GM12891 (cell line): Measurements from ENCODE around the gene PCDH15.

Experiments used
- DNase-seq: peaks from one replicate; pipeline ENCODE4 v3.0.0; 2011; ENCODE audit warnings: low spot score; ENCODE audit not compliant: insufficient read length
- FAIRE-seq: peaks from 2 replicates; lab custom pipeline; 2011; peaks lifted over from hg19 to GRCh38; lab: Jason Lieb, UNC
- PAX5 ChIP-seq: IDR thresholded peaks from 2 replicates; pipeline ENCODE4 v1.6.1; 2011; ENCODE audit warnings: low read length, moderate library complexity, mild to moderate bottlenecking; ENCODE audit not compliant: insufficient read depth, severe bottlenecking
- POLR2A ChIP-seq: IDR thresholded peaks from 2 replicates; pipeline ENCODE4 v1.6.1; 2011; ENCODE audit warnings: low read depth, low read length, control low read depth
- POLR2AphosphoS5 ChIP-seq: IDR thresholded peaks from 2 replicates; pipeline ENCODE4 v1.6.1; 2011; ENCODE audit warnings: low read depth, low read length, control low read depth
- POU2F2 ChIP-seq: IDR thresholded peaks from 2 replicates; pipeline ENCODE4 v1.6.1; 2011; ENCODE audit warnings: low read depth, mild to moderate bottlenecking, control low read depth, low read length, moderate library complexity
- SPI1 ChIP-seq: IDR thresholded peaks from 2 replicates; pipeline ENCODE4 v1.6.1; 2011; ENCODE audit warnings: low read depth, low read length, control low read depth
- TAF1 ChIP-seq: IDR thresholded peaks from 2 replicates; pipeline ENCODE4 v1.6.1; 2011; ENCODE audit warnings: low read depth, low read length, control low read depth

Gene PCDH15

DNA sequence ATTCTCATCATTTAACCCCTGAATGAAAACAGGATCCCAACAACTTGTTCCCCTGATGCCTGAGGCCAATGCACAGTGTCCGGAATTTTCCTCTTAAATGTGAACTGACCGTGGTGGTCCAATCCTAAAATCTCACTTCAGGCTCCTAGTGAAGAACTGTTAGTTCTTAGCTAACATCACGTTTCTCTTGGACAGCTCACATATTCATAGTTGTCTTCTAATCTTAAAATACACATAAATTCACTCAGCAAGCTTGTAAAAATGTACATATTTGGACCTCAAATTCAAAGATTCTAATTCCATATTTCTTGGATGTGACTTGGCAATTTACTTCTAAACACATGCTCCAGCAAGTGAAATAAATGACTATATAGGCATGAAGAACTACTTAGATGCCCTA is 297.2 kb downstream of the PCDH15 start:
- no peak for FAIRE-seq
- no peak for DNase-seq

DNA sequence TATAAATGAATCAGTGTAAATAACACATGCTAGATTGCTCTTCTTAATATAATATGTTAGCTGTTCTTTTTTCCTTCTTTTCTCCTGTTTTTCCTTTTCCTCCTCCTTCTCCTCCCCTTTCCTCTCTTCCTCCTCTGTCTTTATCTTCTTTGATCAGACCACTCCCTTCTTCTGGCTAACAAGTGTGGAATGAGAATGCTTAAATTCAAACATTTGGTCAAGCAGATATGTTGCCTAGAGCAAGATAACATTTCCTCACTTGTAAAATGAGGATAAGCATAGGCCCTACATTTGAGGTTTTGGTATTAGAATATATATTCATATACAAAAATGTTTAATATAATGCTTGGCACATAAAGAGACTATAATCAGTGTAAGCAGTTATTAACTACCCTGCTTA is 299.1 kb downstream of the PCDH15 start:
- DNase-seq (no peak), FAIRE-seq (no peak)
- no peak for TF ChIP-seq SPI1
- TF ChIP-seq POU2F2, result no peak
- no peak for TF ChIP-seq PAX5
- TF ChIP-seq TAF1, result no peak
- no peak for TF ChIP-seq POLR2A
- no peak for TF ChIP-seq POLR2AphosphoS5

More for the DNA sequence above, 297.2 kb downstream of the PCDH15 start:
- no peak for TF ChIP-seq POLR2AphosphoS5
- TF ChIP-seq PAX5, result no peak
- TF ChIP-seq POU2F2, result no peak

DNA sequence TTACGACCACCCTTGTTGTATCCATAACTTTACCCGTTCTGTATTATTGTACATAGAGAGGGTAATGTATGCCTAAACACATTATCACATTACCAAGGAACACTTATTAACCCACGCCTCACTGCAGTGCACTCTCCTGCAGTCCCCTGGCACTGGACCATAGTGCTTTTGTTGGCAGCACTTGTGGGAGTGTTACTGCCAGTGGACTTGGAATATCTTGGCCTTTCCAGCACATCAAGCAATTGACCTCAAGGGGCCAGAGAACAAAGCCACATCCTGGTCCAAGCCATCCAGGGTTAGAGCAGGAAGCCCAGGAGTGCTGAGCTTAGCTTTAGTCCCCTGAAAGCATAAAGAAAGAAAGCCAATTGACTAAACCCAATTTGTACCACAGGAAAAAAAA is 304.2 kb downstream of the PCDH15 start:
- DNase-seq (no peak), FAIRE-seq (no peak)
- TF ChIP-seq PAX5 (no peak), SPI1 (no peak), POU2F2 (no peak), POLR2AphosphoS5 (no peak), TAF1 (no peak), POLR2A (no peak)

DNA sequence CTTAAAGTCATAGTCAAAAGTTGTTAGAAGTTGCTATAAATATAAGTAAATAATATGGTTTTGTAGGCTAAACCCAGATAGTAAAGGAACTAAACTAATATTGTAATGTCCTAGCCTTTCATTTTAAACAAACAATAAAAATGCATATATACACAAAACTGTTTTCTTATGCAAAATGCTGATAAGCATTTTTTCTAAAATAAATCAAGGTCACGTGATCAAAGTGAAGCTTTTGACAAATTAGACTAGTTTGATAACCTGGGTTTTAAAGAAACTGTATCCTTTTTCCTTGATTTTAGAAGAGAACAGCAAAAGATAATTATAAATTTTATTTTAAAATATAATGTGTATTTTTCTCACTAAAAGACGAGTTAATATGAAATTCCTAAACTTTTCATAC is 313.3 kb downstream of the PCDH15 start:
- TF ChIP-seq PAX5, result no peak
- TF ChIP-seq POU2F2, result no peak
- no peak for TF ChIP-seq SPI1
- no peak for TF ChIP-seq TAF1
- no peak for TF ChIP-seq POLR2A
- TF ChIP-seq POLR2AphosphoS5, result no peak
- DNase-seq, result no peak
- no peak for FAIRE-seq

DNA sequence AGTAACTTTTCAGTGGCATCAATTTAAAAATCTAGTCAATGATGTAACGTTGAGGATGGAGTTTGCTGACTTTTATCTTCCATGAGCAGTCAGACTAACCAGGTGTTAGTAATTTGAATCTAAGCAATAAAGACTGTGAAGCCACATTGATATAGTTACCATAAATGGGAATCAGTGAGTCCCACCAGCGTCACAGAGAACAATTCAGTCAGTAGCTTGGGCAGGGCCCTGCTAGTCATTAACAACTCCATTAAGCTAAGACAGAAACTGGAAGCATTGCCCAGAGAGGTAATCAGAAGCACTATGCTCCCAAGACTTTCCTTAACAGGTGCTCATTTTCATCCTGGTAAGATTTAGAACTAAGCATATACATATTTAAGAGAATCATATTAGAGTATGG is 315.1 kb downstream of the PCDH15 start:
- no peak for FAIRE-seq
- no peak for DNase-seq
- TF ChIP-seq POLR2A (no peak), PAX5 (no peak), SPI1 (no peak), POU2F2 (no peak), POLR2AphosphoS5 (no peak), TAF1 (no peak)

DNA sequence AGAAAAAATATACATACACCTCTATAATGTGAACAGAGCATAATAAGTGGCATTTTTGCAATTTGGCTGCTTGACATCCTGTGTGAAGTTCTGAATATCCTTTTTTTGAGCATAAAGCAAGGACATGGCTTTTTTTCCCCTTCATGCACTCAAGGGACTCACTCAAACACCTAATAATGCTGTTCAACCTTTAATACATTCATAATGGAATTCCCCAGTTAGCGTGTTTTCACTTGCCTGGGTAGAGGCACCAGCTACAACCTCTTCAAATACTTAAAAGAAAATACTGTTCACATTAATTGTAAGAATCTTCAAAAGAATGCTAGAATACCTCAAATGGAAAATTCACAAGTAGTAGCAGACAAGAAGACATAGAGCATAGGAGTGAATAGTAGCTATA is 316.8 kb downstream of the PCDH15 start:
- no peak for TF ChIP-seq SPI1
- no peak for TF ChIP-seq POLR2A
- TF ChIP-seq TAF1, result no peak
- TF ChIP-seq POLR2AphosphoS5, result no peak
- no peak for TF ChIP-seq PAX5
- no peak for TF ChIP-seq POU2F2
- DNase-seq (no peak), FAIRE-seq (no peak)

DNA sequence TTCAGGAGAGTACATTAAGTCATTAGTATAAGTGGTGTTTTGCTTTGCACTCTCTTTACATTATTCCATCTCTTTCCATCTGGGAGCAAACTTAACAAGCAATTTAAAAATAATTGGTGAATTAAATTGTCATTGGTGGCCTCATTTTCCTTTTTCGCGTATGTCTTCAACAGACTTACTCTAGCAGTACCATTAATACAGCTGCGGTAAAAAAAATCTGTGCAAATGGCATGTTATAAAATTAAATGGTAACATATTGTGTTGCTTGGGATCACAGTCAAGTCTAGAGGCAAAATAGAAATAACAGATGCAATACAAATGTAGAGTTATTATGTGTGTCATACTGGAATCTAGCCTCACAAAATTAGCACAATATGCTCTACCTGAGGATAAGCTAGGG is 322.4 kb downstream of the PCDH15 start:
- FAIRE-seq (no peak), DNase-seq (no peak)
- TF ChIP-seq POLR2A (no peak), SPI1 (no peak), POLR2AphosphoS5 (no peak), TAF1 (no peak), PAX5 (no peak), POU2F2 (no peak)

DNA sequence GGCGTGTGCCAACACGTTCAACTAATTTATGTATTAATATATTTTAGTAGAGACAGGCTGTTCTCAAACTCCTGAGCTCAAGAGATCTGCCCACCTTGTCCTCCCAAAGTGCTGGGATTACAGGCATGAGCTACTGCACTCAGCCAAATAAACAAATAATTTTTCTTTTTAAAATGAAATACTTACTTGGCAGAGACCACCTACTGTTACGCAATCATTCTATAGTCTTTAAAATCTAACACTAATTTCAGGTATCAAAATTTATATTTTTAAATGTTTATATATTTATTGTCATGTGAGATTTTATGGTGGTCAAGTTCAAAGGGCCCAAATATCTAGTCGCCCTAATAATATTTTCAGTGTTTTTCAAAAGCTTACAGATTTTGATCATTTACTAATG is 323.3 kb downstream of the PCDH15 start:
- FAIRE-seq, result no peak
- TF ChIP-seq TAF1 (no peak), POLR2AphosphoS5 (no peak), SPI1 (no peak), PAX5 (no peak), POLR2A (no peak), POU2F2 (no peak)

DNA sequence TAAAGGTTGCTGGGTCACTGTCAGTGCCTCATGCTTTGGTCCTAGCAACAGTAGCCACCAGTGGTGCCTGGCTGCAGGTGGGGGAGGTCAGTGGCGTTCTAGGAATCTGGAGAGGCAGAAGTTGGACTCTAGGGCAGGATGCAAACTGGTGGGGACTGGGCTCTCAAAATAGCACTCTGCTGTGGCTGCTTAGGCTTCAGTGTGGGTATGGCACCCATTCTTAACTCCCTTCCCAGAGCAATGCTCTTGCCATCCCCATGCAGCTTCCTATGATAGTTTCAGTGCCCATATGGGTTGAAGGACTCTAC is 330.8 kb downstream of the PCDH15 start:
- FAIRE-seq, result no peak
- TF ChIP-seq POLR2AphosphoS5 (no peak), TAF1 (no peak), POLR2A (no peak), SPI1 (no peak), POU2F2 (no peak), PAX5 (no peak)

More for the DNA sequence above, 323.3 kb downstream of the PCDH15 start:
- DNase-seq, result no peak

DNA sequence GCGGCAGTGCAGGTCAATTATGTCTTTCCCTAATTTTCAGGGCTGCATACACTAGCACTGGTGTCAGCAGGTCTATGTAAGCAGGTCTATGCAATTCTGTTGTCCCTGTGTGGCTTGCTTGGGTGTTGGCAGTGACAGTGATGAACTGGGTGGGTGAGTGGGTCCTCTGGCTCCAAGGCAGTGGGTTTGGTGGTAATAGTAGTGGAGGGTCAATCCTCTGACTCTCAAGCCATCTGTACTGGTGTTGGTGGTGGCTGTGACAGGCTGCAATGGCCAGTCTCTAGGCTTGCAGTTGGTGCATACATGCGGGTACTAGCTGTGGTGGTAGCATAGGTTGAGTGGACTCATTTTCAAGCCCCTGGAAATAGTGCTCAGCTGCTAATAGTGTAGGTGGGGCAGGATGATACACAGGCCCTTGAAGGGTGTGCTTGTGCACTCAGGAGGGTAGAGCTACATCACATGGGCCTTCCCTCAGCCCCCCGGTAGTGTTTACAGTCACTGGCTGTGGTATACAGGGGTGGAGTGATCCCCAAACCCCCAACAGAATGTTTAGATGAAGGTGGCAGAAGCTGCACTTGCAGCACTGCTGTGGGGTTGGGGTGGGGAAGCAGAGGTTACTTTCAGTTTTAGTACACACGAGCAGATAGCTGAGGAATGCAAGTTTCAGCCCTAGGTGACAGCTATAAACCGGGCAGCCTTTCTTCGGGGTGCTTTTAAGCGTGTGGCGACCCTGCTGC is 331.3 kb downstream of the PCDH15 start:
- TF ChIP-seq POLR2AphosphoS5, result no peak
- TF ChIP-seq POU2F2, result no peak

More for the DNA sequence above, 330.8 kb downstream of the PCDH15 start:
- no peak for DNase-seq

DNA sequence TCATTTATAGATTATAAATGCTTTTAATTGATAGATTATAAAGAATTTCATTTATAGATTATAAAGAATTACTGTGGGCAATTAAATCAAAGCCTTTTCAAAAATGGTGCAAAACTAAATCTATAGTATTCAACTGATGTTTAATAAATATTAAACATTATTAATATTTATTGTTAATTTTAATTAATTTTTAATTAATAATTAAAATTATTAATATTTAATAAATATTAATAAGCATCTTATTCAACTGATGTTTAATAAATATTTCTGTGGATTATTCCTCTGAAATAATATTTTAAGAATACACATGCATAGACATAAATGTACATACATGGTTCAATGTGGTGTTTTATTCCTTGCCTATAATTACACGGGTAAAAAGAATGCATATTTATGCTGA is 346.8 kb downstream of the PCDH15 start:
- no peak for DNase-seq
- TF ChIP-seq POLR2A (no peak), SPI1 (no peak), POLR2AphosphoS5 (no peak), POU2F2 (no peak), TAF1 (no peak), PAX5 (no peak)
- FAIRE-seq, result no peak

More for the DNA sequence above, 331.3 kb downstream of the PCDH15 start:
- DNase-seq (no peak), FAIRE-seq (no peak)
